NB4 (cell line): ENCODE measurements around the gene ACP4.

Source experiments
- DNase-seq: peaks from one replicate; pipeline ENCODE4 v3.0.0; 2010; ENCODE audit warnings: low read depth
- H3K4me3 ChIP-seq: one replicate; pipeline ENCODE4 v1.5.1; 2011; ENCODE audit warnings: mild to moderate bottlenecking, low read depth, low read length, moderate library complexity
- MAX ChIP-seq: IDR thresholded peaks from 2 replicates; pipeline ENCODE4 v1.6.1; 2011; ENCODE audit warnings: low read depth, low read length
- MYC ChIP-seq: IDR thresholded peaks from 2 replicates; pipeline ENCODE4 v1.6.1; 2011; ENCODE audit warnings: low read depth, low read length
- POLR2A ChIP-seq: IDR thresholded peaks from 2 replicates; pipeline ENCODE4 v1.6.1; 2011; ENCODE audit warnings: mild to moderate bottlenecking; ENCODE audit not compliant: insufficient read length; ENCODE audit errors: extremely low read depth
- TF ChIP-seq, protein P1 (sequence below): IDR thresholded peaks from one replicate; pipeline ENCODE4 v1.5.1; 2012; ENCODE audit warnings: low read depth, low read length

ACP4 gene

DNA sequence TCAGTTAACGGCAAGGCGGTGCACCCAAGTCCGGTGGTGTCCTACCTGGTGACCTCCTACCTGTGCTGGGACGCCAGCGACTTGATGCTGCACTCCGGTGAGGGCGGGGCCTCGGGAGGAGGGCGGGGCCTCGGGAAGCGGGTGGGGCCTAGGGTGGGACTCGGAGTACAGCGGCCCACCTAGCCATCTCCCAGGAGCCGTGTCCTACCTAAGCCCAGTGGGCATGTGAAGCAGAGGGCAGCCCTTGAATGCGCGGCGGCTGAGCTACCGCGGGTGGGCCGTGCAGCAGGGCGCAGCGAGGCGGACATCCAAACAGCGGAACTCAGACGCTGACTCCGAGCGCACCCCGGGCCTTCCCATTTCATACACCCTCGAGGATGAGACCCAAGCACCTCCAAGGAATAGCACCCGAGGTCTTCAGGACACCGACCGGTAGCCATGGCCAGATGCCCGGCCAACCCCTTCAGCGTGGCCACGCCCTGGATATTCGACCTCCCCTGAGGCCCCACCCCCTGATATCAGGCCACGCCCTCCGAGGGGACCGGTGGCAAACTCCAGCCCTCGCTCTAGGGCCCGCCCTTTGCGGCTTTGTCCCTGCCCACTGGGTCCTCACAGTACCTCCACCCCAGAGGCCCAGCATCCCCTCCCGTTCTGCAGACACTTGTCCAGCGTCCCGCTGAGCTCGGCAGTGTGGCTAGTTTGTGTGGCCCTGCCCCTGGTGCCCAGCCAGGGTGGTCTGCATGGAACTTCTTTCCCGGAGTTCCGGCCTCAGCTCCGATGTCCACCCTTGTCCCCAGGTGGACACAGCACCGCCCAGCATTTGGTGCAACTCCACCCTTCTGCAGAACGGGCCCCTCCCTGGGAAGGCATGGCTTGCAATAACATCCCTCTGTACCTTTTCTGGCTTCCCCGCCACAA is 28.0 kb downstream of the ACP4 start:
- TF ChIP-seq POLR2A, result no peak
- TF ChIP-seq, protein P1, sequence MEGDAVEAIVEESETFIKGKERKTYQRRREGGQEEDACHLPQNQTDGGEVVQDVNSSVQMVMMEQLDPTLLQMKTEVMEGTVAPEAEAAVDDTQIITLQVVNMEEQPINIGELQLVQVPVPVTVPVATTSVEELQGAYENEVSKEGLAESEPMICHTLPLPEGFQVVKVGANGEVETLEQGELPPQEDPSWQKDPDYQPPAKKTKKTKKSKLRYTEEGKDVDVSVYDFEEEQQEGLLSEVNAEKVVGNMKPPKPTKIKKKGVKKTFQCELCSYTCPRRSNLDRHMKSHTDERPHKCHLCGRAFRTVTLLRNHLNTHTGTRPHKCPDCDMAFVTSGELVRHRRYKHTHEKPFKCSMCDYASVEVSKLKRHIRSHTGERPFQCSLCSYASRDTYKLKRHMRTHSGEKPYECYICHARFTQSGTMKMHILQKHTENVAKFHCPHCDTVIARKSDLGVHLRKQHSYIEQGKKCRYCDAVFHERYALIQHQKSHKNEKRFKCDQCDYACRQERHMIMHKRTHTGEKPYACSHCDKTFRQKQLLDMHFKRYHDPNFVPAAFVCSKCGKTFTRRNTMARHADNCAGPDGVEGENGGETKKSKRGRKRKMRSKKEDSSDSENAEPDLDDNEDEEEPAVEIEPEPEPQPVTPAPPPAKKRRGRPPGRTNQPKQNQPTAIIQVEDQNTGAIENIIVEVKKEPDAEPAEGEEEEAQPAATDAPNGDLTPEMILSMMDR, result no peak
- TF ChIP-seq MYC, result no peak
- no peak for TF ChIP-seq MAX
- no peak overlapping the region for H3K4me3 ChIP-seq
- peak; percentile 67 for DNase-seq

DNA sequence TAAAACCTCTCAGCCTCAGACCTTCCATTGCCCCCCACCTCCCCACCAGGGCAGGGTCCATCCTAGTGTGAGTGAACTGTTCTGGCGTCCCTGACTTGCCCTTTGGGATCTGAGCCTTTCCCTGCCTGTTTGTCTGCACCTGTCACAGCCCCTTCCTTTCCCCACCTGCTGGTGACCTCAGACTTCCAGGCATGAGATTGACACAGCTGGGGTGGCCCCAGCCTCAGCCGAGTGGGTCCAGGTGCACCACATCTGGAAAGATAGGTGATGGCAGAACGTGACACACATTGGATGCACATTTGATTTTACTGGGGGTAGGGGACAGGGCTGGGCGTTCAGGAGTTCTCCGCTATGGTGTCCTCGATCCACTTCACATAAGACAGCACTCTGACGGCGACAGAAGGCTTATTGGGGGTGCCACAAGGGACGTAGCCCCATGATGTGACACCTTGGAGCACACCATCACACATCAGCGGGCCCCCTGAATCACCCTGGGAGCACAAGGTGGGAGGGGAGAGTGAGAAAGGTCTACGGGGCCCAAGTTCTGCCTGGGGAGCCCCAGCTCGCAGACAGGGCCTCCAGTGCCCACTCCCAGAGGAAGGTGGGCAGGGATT is 28.8 kb downstream of the ACP4 start:
- no peak for DNase-seq
- TF ChIP-seq MAX, result no peak
- TF ChIP-seq POLR2A, result no peak
- TF ChIP-seq, protein P1, result no peak
- TF ChIP-seq MYC, result no peak
- H3K4me3 ChIP-seq, result no peak overlapping the region

- DNase-seq, result no peak
- no peak for TF ChIP-seq MAX
- TF ChIP-seq POLR2A, result no peak
- TF ChIP-seq MYC, result no peak
- TF ChIP-seq, protein P1, result no peak
- H3K4me3 ChIP-seq, result no peak overlapping the region
Measured at GRCh38 chr19:50819636-50820035, 29.4 kb downstream of the ACP4 start.

DNA sequence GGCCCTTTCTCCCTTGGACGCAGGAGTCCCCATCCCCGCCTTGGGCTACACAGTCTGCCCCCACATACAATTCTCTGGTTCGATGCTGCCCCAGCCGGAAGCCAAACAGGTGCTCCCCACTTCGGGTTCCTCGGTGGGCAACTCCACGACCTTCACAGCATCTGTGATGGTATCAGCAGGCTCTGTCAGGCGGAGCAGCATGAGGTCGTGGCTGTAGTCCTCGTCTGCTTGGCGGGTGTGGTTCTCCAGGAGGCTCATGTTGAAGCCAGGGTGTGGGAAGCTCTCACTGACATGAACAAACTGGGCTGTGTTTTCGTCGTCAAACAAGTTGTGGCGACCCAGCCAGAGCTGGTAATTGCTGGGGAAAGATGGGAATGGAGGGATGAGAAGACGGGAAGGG is 29.9 kb downstream of the ACP4 start:
- DNase-seq, result no peak
- H3K4me3 ChIP-seq, result no peak overlapping the region
- TF ChIP-seq, protein P1, result no peak
- TF ChIP-seq POLR2A, result no peak
- no peak for TF ChIP-seq MYC
- no peak for TF ChIP-seq MAX

DNA sequence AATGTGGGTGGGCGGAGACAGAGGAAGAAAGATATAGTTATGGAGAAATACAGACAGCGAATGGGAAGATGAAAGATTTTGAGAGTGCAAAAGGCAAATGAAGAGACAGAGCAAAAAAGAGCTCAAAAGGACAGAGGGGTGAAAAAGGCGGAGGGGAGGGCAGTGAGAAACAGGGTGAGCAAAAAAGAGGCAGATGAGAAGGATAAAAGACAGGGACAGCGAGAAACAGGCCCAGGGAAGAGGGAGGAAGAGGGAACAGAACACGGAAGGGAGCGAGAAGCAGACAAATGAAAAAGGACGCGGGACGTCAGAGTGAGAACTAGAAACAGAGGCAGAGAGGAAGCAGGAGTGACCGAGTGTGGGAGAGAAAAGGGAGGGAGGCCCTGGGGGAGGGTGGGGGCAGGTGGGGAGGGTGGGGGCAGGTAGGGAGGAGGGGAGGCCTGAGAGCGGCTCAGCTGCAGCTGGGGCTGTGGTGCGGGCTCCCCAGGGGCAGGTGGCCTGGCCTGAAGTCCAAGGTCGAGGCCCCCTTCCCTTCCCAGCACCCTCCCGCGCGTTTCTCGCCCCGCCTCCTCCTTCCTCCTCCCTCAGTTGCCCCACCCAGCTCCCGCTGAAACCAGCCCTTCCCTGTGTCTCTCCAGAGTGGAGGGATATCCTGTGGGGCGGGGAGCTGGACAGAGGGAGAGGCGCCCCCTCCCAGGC is 30.5 kb downstream of the ACP4 start:
- TF ChIP-seq, protein P1, result no peak
- no peak for TF ChIP-seq MYC
- TF ChIP-seq MAX, result no peak
- TF ChIP-seq POLR2A, result no peak
- peak; percentile 59 for DNase-seq
- H3K4me3 ChIP-seq, result no peak overlapping the region
